Activated T-cell treated with anti-CD3 and anti-CD28 coated beads for 4 hours (primary cell): ENCODE data around the gene IRGQ.
"Not testable (repeated sequence)": the region's sequence is repeated elsewhere in the genome, so short reads cannot be mapped to it uniquely, and the experiment has no call there.

ENCODE experiments used
- DNase-seq: peaks from one replicate; pipeline ENCODE4 v3.0.0-alpha.2; 2020

The IRGQ gene

GRCh38 chr19:43570174-43570791 lies 25.7 kb downstream of the IRGQ start:
- DNase-seq: no peak

GRCh38 chr19:43569657-43570056 lies 26.3 kb downstream of the IRGQ start:
- no peak for DNase-seq

- DNase-seq: no peak
Observed at GRCh38 chr19:43564800-43565199, 31.1 kb downstream of the IRGQ start.

GRCh38 chr19:43563816-43564457 lies 32.0 kb downstream of the IRGQ start:
- DNase-seq: no peak

GRCh38 chr19:43562698-43563241 lies 33.2 kb downstream of the IRGQ start:
- peak; percentile 49 for DNase-seq

- DNase-seq: no peak
Observed at GRCh38 chr19:43562226-43562697, 33.7 kb downstream of the IRGQ start.

GRCh38 chr19:43561139-43561970 lies 34.6 kb downstream of the IRGQ start:
- DNase-seq: no peak

- no peak for DNase-seq
Observed at GRCh38 chr19:43560687-43561086, 35.2 kb downstream of the IRGQ start.

- peak; percentile 83 for DNase-seq
Observed at GRCh38 chr19:43555185-43555770, 40.7 kb downstream of the IRGQ start.

GRCh38 chr19:43554317-43554895 lies 41.5 kb downstream of the IRGQ start:
- no peak for DNase-seq

GRCh38 chr19:43553656-43554055 lies 42.3 kb downstream of the IRGQ start:
- DNase-seq: no peak

- DNase-seq: no peak
Observed at GRCh38 chr19:43552616-43553015, 43.3 kb downstream of the IRGQ start.

GRCh38 chr19:43552198-43552450 lies 43.8 kb downstream of the IRGQ start:
- no peak for DNase-seq

GRCh38 chr19:43551399-43552197 lies 44.3 kb downstream of the IRGQ start:
- DNase-seq: no peak

- no peak for DNase-seq
Observed at GRCh38 chr19:43548706-43549105, 47.2 kb downstream of the IRGQ start.

- not testable (repeated sequence) for DNase-seq
Observed at GRCh38 chr19:43547926-43548325, 48.0 kb downstream of the IRGQ start.

- no peak for DNase-seq
Observed at GRCh38 chr19:43546581-43546980, 49.4 kb downstream of the IRGQ start.

- DNase-seq: no peak
Observed at GRCh38 chr19:43545981-43546380, 50.0 kb downstream of the IRGQ start.

GRCh38 chr19:43545276-43545675 lies 50.7 kb downstream of the IRGQ start:
- DNase-seq: no peak

- DNase-seq: no peak
Observed at GRCh38 chr19:43544077-43544476, 51.9 kb downstream of the IRGQ start.

GRCh38 chr19:43541920-43542650 lies 53.8 kb downstream of the IRGQ start:
- DNase-seq: no peak

- no peak for DNase-seq
Observed at GRCh38 chr19:43540381-43540780, 55.6 kb downstream of the IRGQ start.
